Stimulated activated naive CD8-positive, alpha-beta T cell treated with anti-CD3 and anti-CD28 coated beads, Interleukin-15, amount 100 ng/mL, for 72 hours (primary cell): ENCODE data around the gene CCL4.
"Not testable (repeated sequence)": the region's sequence is repeated elsewhere in the genome, so short reads cannot be mapped to it uniquely, and the experiment has no call there.

Experiments used
- ATAC-seq: fragments of 150-1000 bp; cut with Tn5 transposase; 2 replicates; pipeline ENCODE4 v1.10.0; 2021; ENCODE audit warnings: mild to moderate bottlenecking, moderate library complexity
- DNase-seq, 2 donors: peaks; one replicate each; pipeline ENCODE4 v3.0.0; 2021 to 2022
- H3K27ac Mint-ChIP-seq, 2 donors: one replicate each; pipeline ENCODE4 v1.8.0; 2022; ENCODE audit warnings: mild to moderate bottlenecking in 2 of 2, mixed read lengths in 2 of 2, moderate library complexity in 2 of 2
- H3K27me3 Mint-ChIP-seq: one replicate; pipeline ENCODE4 v1.8.0; 2022; ENCODE audit warnings: mixed read lengths
- H3K4me1 Mint-ChIP-seq: one replicate; pipeline ENCODE4 v1.8.0; 2022; ENCODE audit warnings: mild to moderate bottlenecking, mixed read lengths
- H3K4me3 Mint-ChIP-seq, 2 donors: one replicate each; pipeline ENCODE4 v1.8.0; 2022; ENCODE audit warnings: mild to moderate bottlenecking in 2 of 2, mixed read lengths in 2 of 2, moderate library complexity in 1 of 2
- H3K9me3 Mint-ChIP-seq, 2 donors: one replicate each; pipeline ENCODE4 v1.8.0; 2022; ENCODE audit warnings: mixed read lengths in 2 of 2

CCL4 gene

GRCh38 chr17:36120221-36120620 is 16.6 kb downstream of the CCL4 start:
- Mint-ChIP-seq H3K4me3 (no peak overlapping the region), H3K4me1 (peaks cover 24% of the 10 kb centered on the region), H3K9me3 (peaks cover 0 to 12% of the 10 kb centered on the region in 2 donors), H3K27me3 (peaks cover 12% of the 10 kb centered on the region), H3K27ac (no peak overlapping the region)
- DNase-seq (no peak), ATAC-seq (no peak)

DNA sequence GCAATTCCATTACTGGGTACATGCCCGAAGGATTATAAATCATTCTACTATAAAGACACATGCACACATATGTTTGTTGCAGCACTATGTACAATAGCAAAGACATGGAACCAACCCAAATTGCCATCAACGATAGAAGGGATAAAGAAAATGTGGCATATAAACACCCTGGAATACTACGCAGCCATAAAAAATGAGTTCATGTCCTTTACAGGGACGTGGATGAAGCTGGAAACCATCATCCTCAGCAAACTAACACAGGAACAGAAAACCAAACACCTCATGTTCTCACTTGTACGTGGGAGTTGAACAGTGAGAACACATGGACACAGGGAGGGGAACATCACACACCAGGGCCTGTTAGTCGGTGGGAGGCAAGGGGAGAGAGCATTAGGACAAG is 17.5 kb downstream of the CCL4 start:
- peaks cover 24% of the 10 kb centered on the region for H3K4me1 Mint-ChIP-seq
- H3K9me3 Mint-ChIP-seq: peaks cover 7 to 21% of the 10 kb centered on the region in 2 donors
- peaks cover 12% of the 10 kb centered on the region for H3K27me3 Mint-ChIP-seq
- ATAC-seq, H3K4me3 Mint-ChIP-seq, H3K27ac Mint-ChIP-seq, DNase-seq: not testable (repeated sequence)

GRCh38 chr17:36123431-36123830 is 19.8 kb downstream of the CCL4 start:
- H3K4me1 Mint-ChIP-seq: peaks cover 11% of the 10 kb centered on the region
- H3K27ac Mint-ChIP-seq: no peak overlapping the region
- ATAC-seq (no peak), DNase-seq (no peak)
- H3K9me3 Mint-ChIP-seq: peaks cover 8 to 31% of the 10 kb centered on the region in 2 donors
- peaks cover 6% of the 10 kb centered on the region for H3K27me3 Mint-ChIP-seq
- no peak overlapping the region for H3K4me3 Mint-ChIP-seq

DNA sequence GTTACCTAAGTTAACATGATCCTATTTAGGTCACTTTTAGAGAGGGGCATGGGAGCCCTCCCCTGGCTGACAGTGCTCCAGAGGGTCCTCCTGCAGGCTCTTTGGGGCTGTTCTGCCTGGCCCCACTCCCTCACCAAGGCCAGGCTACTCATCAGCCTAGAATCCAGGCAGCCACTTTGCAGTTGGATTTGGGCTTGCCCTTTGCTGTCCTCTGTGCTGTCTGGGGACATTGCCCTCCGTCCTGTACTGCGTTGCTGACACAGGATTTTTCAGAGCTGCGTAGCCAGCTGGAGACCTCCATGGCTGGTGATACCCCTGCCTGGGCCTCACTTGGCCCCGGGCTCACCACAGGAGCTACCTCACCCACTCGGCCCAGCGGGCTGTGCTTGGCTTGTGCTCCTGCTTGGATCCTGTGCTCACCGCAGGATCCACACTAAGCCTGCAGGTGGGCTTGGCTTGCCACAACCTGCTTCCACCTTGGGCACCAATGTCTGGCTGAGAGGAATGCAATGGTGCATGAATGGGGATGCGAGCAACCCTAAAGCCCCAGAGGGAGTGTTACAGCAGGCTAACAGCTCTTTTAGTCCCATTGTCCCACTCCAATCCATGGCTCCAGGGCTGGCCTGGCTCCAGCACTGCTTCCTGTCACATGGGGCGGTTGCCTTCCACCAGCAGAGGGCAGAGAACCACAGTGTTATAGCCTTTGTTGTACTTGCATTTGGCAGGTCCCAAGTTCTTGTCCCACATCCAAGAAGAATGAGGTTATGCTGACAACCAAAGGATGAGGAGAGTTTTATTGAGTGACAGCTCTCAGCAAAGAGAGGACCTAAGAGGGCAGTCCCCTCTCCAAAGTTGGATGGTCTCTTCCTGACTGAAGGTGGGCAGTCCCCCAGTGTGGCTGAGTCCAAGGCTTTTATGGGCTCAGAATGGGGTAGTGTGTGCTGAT is 21.5 kb downstream of the CCL4 start:
- ATAC-seq (no peak), DNase-seq (no peak)
- H3K9me3 Mint-ChIP-seq: peaks cover 8 to 31% of the 10 kb centered on the region in 2 donors
- H3K4me1 Mint-ChIP-seq: peaks cover 5% of the 10 kb centered on the region
- peaks cover 14% of the 10 kb centered on the region for H3K27me3 Mint-ChIP-seq
- H3K27ac Mint-ChIP-seq: no peak overlapping the region
- no peak overlapping the region for H3K4me3 Mint-ChIP-seq

DNA sequence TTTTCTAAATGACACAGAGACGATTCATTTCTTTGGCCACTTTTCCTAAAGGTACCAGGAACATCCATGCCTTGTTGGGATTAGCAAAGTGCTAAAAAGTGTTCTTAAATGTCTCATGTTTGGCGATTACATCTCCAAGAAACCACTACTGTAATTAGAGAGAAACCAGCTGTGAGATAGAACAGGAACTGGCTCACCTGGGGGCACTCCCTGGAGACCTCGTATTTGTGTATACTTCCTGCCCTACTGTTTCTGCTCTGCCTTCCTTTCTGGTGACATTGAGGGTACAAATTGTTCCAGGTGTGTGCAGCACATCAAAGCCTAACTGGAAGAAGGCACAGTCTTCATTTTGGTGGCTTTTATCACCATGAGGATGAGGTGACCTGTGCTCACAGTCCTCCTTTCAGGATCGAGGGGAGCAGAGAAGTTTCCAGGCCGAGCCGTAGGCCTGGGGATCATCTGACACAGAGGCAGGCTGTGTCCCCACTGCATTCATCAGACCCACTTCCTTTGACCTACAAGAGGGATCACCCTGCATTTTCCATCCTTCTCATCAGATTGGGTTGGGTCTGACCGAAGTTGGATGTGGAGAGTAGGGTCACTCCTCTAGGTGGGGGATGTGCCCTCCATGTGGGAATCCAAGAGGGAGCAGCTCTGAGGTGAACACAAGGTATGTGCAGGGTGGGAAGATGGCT is 23.7 kb downstream of the CCL4 start:
- Mint-ChIP-seq H3K4me3 (no peak overlapping the region), H3K4me1 (peaks cover 5% of the 10 kb centered on the region), H3K27ac (no peak overlapping the region), H3K27me3 (peaks cover 14% of the 10 kb centered on the region), H3K9me3 (peaks cover 8 to 23% of the 10 kb centered on the region in 2 donors)
- no peak for DNase-seq
- no peak for ATAC-seq

GRCh38 chr17:36127911-36128310 is 24.3 kb downstream of the CCL4 start:
- Mint-ChIP-seq H3K4me1 (peaks cover 5% of the 10 kb centered on the region), H3K27ac (no peak overlapping the region), H3K9me3 (peaks cover 8 to 23% of the 10 kb centered on the region in 2 donors), H3K27me3 (peaks cover 14% of the 10 kb centered on the region), H3K4me3 (no peak overlapping the region)
- ATAC-seq: no peak
- DNase-seq: no peak

- Mint-ChIP-seq H3K27me3 (peaks cover 8% of the 10 kb centered on the region), H3K4me3 (no peak overlapping the region), H3K4me1 (peaks cover 5% of the 10 kb centered on the region), H3K9me3 (peaks cover 8 to 23% of the 10 kb centered on the region in 2 donors), H3K27ac (no peak overlapping the region)
- ATAC-seq (no peak), DNase-seq (no peak)
Observed at GRCh38 chr17:36128411-36128978, 24.9 kb downstream of the CCL4 start.

DNA sequence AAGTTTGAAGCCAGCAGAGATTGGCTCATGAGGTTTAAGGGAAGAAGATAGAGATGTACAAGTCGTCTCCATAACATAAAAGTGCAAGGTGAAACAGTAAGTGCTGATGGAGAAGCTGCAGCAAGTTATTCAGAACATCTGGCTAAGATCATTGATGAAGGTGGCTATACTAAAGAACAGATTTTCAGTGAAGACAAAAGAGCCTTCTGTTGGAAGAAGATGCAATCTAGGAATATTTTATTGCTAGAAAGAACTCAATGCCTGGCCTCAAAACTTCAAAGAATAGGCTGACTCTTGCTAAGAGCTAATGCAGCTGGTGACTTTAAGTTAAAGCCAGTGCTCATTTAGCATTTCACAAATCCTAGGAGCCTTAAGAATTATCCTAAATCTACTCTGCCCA is 26.0 kb downstream of the CCL4 start:
- Mint-ChIP-seq H3K9me3 (peaks cover 8 to 23% of the 10 kb centered on the region in 2 donors), H3K27ac (no peak overlapping the region), H3K4me3 (no peak overlapping the region), H3K4me1 (peaks cover 5% of the 10 kb centered on the region), H3K27me3 (peaks cover 8% of the 10 kb centered on the region)
- DNase-seq: no peak
- no peak for ATAC-seq

DNA sequence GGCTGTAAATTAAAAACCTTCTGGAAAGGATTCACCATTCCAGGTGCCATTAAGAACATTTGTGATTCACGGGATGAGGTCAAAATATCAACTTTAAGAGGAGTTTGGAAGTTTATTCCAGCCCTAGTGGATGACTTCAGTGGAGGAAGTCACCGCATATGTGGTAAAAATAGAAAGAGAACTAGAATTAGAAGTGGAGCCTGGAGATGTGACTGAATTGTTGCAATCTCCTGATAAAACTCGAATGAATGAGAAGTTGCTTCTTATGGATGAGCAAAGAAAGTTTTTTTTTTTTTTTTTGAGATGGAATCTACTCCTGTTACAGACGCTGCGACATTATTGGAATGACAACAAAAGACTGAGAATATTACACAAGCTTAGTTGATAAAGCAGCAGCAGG is 26.7 kb downstream of the CCL4 start:
- peaks cover 8% of the 10 kb centered on the region for H3K27me3 Mint-ChIP-seq
- peaks cover 8 to 18% of the 10 kb centered on the region in 2 donors for H3K9me3 Mint-ChIP-seq
- DNase-seq: no peak
- no peak for ATAC-seq
- no peak overlapping the region for H3K4me3 Mint-ChIP-seq
- H3K27ac Mint-ChIP-seq: no peak overlapping the region
- H3K4me1 Mint-ChIP-seq: peaks cover 5% of the 10 kb centered on the region

- DNase-seq (no peak), ATAC-seq (no peak)
- Mint-ChIP-seq H3K9me3 (peaks cover 0 to 7% of the 10 kb centered on the region in 2 donors), H3K4me3 (no peak overlapping the region), H3K4me1 (peaks cover 5% of the 10 kb centered on the region), H3K27me3 (peaks cover 16% of the 10 kb centered on the region), H3K27ac (peak overlapping the region in 1 of 2 donors; percentile 2)
Observed at GRCh38 chr17:36131421-36131820, 27.8 kb downstream of the CCL4 start.

GRCh38 chr17:36131931-36132330 is 28.3 kb downstream of the CCL4 start:
- Mint-ChIP-seq H3K4me1 (peaks cover 3% of the 10 kb centered on the region), H3K9me3 (peaks cover 2 to 3% of the 10 kb centered on the region in 2 donors), H3K27ac (no peak overlapping the region), H3K27me3 (peaks cover 16% of the 10 kb centered on the region), H3K4me3 (no peak overlapping the region)
- no peak for DNase-seq
- no peak for ATAC-seq

DNA sequence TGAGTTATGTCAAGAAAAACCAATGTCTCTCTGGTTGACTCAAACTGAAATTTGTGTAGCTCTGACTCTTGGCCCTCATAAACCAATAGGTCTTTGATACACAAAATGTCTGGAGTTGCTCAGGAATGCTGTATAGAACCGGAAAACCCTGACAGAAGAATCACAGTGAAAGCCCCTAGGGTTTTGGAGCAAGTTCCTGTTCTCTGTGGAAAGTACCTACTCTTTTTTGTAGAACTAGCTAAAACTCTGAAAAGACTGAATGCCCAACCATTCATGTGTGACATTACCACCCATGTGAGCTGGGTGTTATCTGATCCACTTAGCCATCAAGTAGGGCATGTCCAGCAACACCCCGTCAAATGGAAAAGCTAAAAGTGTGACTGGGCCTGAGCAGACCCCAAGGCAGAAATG is 28.8 kb downstream of the CCL4 start:
- Mint-ChIP-seq H3K27me3 (peaks cover 16% of the 10 kb centered on the region), H3K4me1 (no peaks in the 10 kb centered on the region)
- no peak for ATAC-seq

GRCh38 chr17:36133602-36134236 is 30.1 kb downstream of the CCL4 start:
- peaks cover 6% of the 10 kb centered on the region for H3K4me1 Mint-ChIP-seq
- no peak overlapping the region for H3K27ac Mint-ChIP-seq
- H3K27me3 Mint-ChIP-seq: peaks cover 15% of the 10 kb centered on the region
- H3K9me3 Mint-ChIP-seq: peaks cover 12 to 15% of the 10 kb centered on the region in 2 donors
- H3K4me3 Mint-ChIP-seq: no peak overlapping the region
- no peak for DNase-seq
- no peak for ATAC-seq

More for the DNA sequence above, 28.8 kb downstream of the CCL4 start:
- DNase-seq: no peak
- H3K9me3 Mint-ChIP-seq: peaks cover 6% of the 10 kb centered on the region in 2 donors
- no peak overlapping the region for H3K4me3 Mint-ChIP-seq
- no peak overlapping the region for H3K27ac Mint-ChIP-seq

- Mint-ChIP-seq H3K27me3 (peaks cover 8% of the 10 kb centered on the region), H3K4me1 (peaks cover 6% of the 10 kb centered on the region), H3K27ac (no peak overlapping the region), H3K4me3 (no peak overlapping the region), H3K9me3 (peaks cover 12 to 15% of the 10 kb centered on the region in 2 donors)
- DNase-seq (no peak), ATAC-seq (no peak)
Observed at GRCh38 chr17:36135465-36135864, 31.8 kb downstream of the CCL4 start.

- H3K9me3 Mint-ChIP-seq: peaks cover 12 to 15% of the 10 kb centered on the region in 2 donors
- peaks cover 14% of the 10 kb centered on the region for H3K27me3 Mint-ChIP-seq
- H3K4me3 Mint-ChIP-seq: no peak overlapping the region
- DNase-seq (no peak), ATAC-seq (no peak)
- peaks cover 6% of the 10 kb centered on the region for H3K4me1 Mint-ChIP-seq
- no peak overlapping the region for H3K27ac Mint-ChIP-seq
Observed at GRCh38 chr17:36136036-36136435, 32.4 kb downstream of the CCL4 start.
